A549 (cell line): ENCODE data around the gene TGFBR2. TPM values are rescaled to one million over a fixed set of nuclear protein-coding genes. Genes with fewer than 3 reads are reported as not detected.
A peak's percentile ranks its signal among the peaks of the same experiment; 100 is the strongest.

Experiments
- ATAC-seq, 2 experiments: fragments of 200-7000 bp in 1 of 2; fragments of >200 bp in 1 of 2; cut with Nextera tagmentation in 1 of 2; cut with Tn5 transposase in 1 of 2; 3 replicates each; pipeline versions ENCODE4 v1.8.0 to v1.9.1; 2018 to 2020; ENCODE audit warnings: mild to moderate bottlenecking in 1 of 2, moderate library complexity in 1 of 2
- CTCF ChIA-PET: fragments of 300-600 bp; sonication (Branson Sonifier 250); formaldehyde crosslinking; extraction: SDS; loops from one replicate; lab custom pipeline; 2021; ENCODE audit warnings: antibody characterized with exemption, inconsistent platforms; lab: Yijun Ruan, JAX
- POLR2A ChIA-PET: fragments of 350-600 bp; formaldehyde crosslinking; extraction: SDS; loops from one replicate; lab custom pipeline; 2021; ENCODE audit warnings: antibody characterized with exemption, inconsistent platforms; lab: Yijun Ruan, JAX
- DNase-seq, 2 experiments: peaks; one replicate each; pipeline versions ENCODE4 v3.0.0 to v3.0.0-alpha.2; 2011 to 2016; ENCODE audit warnings: low read depth in 1 of 2, low spot score in 1 of 2
- FAIRE-seq: peaks from 2 replicates; lab custom pipeline; 2011; peaks lifted over from hg19 to GRCh38; lab: Jason Lieb, UNC
- H3K27ac ChIP-seq, 2 experiments: fragments of >200 bp; sonication (Bioruptor Twin); formaldehyde crosslinking; 3 replicates each; pipeline ENCODE4 v1.5.1; 2016 to 2017
- H3K4me1 ChIP-seq: fragments of >200 bp; sonication (Bioruptor Twin); formaldehyde crosslinking; 3 replicates; pipeline ENCODE4 v1.6.1; 2016
- H3K4me2 ChIP-seq: fragments of >200 bp; sonication (Bioruptor Twin); formaldehyde crosslinking; 3 replicates; pipeline ENCODE4 v1.6.1; 2016
- H3K4me3 ChIP-seq: fragments of >200 bp; sonication (Bioruptor Twin); formaldehyde crosslinking; 3 replicates; pipeline ENCODE4 v1.5.1; 2016
- H3K9me3 ChIP-seq: fragments of >200 bp; sonication (Bioruptor Twin); formaldehyde crosslinking; 3 replicates; pipeline ENCODE4 v1.6.1; 2016
- ATOH8 ChIP-seq: fragments of 250-450 bp; sonication (Bioruptor Pico); IDR thresholded peaks from 2 replicates; pipeline ENCODE4 v1.5.0; 2020; ENCODE audit warnings: low read depth, mild to moderate bottlenecking, moderate library complexity
- CBX2 ChIP-seq: fragments of 200-600 bp; sonication (generic); IDR thresholded peaks from 2 replicates; pipeline ENCODE4 v1.6.1; 2016; ENCODE audit warnings: low read depth, mild to moderate bottlenecking, borderline replicate concordance
- CEBPB ChIP-seq, 2 experiments: fragments of >200 bp in 1 of 2; sonication (Bioruptor Twin) in 1 of 2; formaldehyde crosslinking in 1 of 2; IDR thresholded peaks; 2 replicates each; pipeline ENCODE4 v1.6.1; 2012 to 2016
- CHD2 ChIP-seq: fragments of 150-350 bp; IDR thresholded peaks from 2 replicates; pipeline ENCODE4 v1.6.1; 2014; ENCODE audit warnings: low read length; ENCODE audit not compliant: partially characterized antibody
- EHF ChIP-seq: fragments of 250-450 bp; sonication (Bioruptor Pico); IDR thresholded peaks from 2 replicates; pipeline ENCODE4 v1.5.0; 2020; ENCODE audit warnings: mild to moderate bottlenecking
- EHMT2 ChIP-seq: fragments of 200-600 bp; sonication (generic); IDR thresholded peaks from 2 replicates; pipeline ENCODE4 v1.6.1; 2016; ENCODE audit warnings: antibody characterized with exemption, low read depth, mild to moderate bottlenecking, moderate library complexity
- ELK1 ChIP-seq: fragments of 150-350 bp; IDR thresholded peaks from 2 replicates; pipeline ENCODE4 v1.6.1; 2014; ENCODE audit warnings: low read depth, mild to moderate bottlenecking, low read length
- ESRRA ChIP-seq: fragments of 150-350 bp; IDR thresholded peaks from 2 replicates; pipeline ENCODE4 v1.6.1; 2014; ENCODE audit warnings: mild to moderate bottlenecking, low read length, borderline replicate concordance
- FOXS1 ChIP-seq: fragments of 250-450 bp; sonication (Bioruptor Pico); IDR thresholded peaks from 2 replicates; pipeline ENCODE4 v1.5.0; 2020; ENCODE audit warnings: mild to moderate bottlenecking, moderate library complexity
- HMGXB4 ChIP-seq: fragments of 250-450 bp; sonication (Bioruptor Pico); IDR thresholded peaks from 2 replicates; pipeline ENCODE4 v1.5.0; 2021; ENCODE audit warnings: mild to moderate bottlenecking, moderate library complexity, borderline replicate concordance
- HOXA7 ChIP-seq: fragments of 250-450 bp; sonication (Bioruptor Pico); IDR thresholded peaks from 2 replicates; pipeline ENCODE4 v1.5.0; 2020; ENCODE audit warnings: mild to moderate bottlenecking, moderate library complexity
- HOXB5 ChIP-seq: fragments of 250-450 bp; sonication (Bioruptor Pico); IDR thresholded peaks from 2 replicates; pipeline ENCODE4 v1.5.0; 2020; ENCODE audit warnings: mild to moderate bottlenecking, moderate library complexity
- KDM1A ChIP-seq: fragments of 200-600 bp; sonication (generic); IDR thresholded peaks from 2 replicates; pipeline ENCODE4 v1.6.1; 2016; ENCODE audit warnings: low read depth, mild to moderate bottlenecking
- KDM5A ChIP-seq: fragments of 200-600 bp; sonication (generic); IDR thresholded peaks from 2 replicates; pipeline ENCODE4 v1.6.1; 2016; ENCODE audit warnings: antibody characterized with exemption, mild to moderate bottlenecking
- MAX ChIP-seq: IDR thresholded peaks from 2 replicates; pipeline ENCODE4 v1.6.1; 2012
- PHF8 ChIP-seq: fragments of 200-600 bp; sonication (generic); IDR thresholded peaks from 2 replicates; pipeline ENCODE4 v1.6.1; 2016; ENCODE audit warnings: low read depth, mild to moderate bottlenecking, antibody characterized with exemption, moderate library complexity, borderline replicate concordance
- RAD21 ChIP-seq, 2 experiments: fragments of >200 bp in 1 of 2; sonication (Bioruptor Twin) in 1 of 2; formaldehyde crosslinking in 1 of 2; IDR thresholded peaks in 1 of 2; conservative IDR thresholded peaks in 1 of 2; 2 replicates in 1 of 2; 3 replicates in 1 of 2; pipeline ENCODE4 v1.6.1; 2012 to 2018; ENCODE audit warnings: inconsistent platforms in 1 of 2
- RARB ChIP-seq: fragments of 250-450 bp; sonication (Bioruptor Pico); IDR thresholded peaks from 2 replicates; pipeline ENCODE4 v1.8.0; 2021; ENCODE audit warnings: mild to moderate bottlenecking, moderate library complexity
- SREBF2 ChIP-seq: fragments of 450-650 bp; IDR thresholded peaks from 2 replicates; pipeline ENCODE4 v1.6.1; 2014; ENCODE audit warnings: mild to moderate bottlenecking, moderate library complexity
- TP53 ChIP-seq: fragments of 250-450 bp; sonication (Bioruptor Pico); IDR thresholded peaks from 2 replicates; pipeline ENCODE4 v1.5.0; 2021; ENCODE audit warnings: mild to moderate bottlenecking, moderate library complexity
- ZFP36 ChIP-seq: fragments of 450-650 bp; IDR thresholded peaks from 2 replicates; pipeline ENCODE4 v1.6.1; 2014; ENCODE audit warnings: borderline replicate concordance; ENCODE audit not compliant: partially characterized antibody
- ZNF302 ChIP-seq: fragments of 250-450 bp; sonication (Bioruptor Pico); IDR thresholded peaks from 2 replicates; pipeline ENCODE4 v1.9.0; 2021; ENCODE audit warnings: inconsistent platforms, mild to moderate bottlenecking, moderate library complexity
- WGBS: methylation state at CpG from one replicate; pipeline ENCODE4 v1.1.6; 2017; ENCODE audit errors: missing lambda C conversion rate; 5-methylcytosine and 5-hydroxymethylcytosine counted together
- polyA plus RNA-seq, 4 experiments: library from polyadenylated mRNA; depleted of rRNA in 3 of 4; stranded (reverse); fragments of >200 nt; fragmentation: RNase III in 1 of 4; extraction: RNeasy Plus Mini Kit Qiagen cat#74134 plus additional on column Dnase treatment in 1 of 4; gene quantifications; 2 replicates in 3 of 4; 3 replicates in 1 of 4; pipeline ENCODE4 v1.2.3, GENCODE V29; 2011 to 2017
- TF ChIP-seq, protein P1 (sequence below): IDR thresholded peaks from 2 replicates; pipeline ENCODE4 v1.6.1; 2012; ENCODE audit warnings: low read depth, borderline replicate concordance
- TF ChIP-seq, protein P2 (sequence below): fragments of >200 bp; sonication (Bioruptor Twin); formaldehyde crosslinking; IDR thresholded peaks from 3 replicates; pipeline ENCODE4 v1.5.1; 2016
- TF ChIP-seq, protein P3 (sequence below): IDR thresholded peaks from 2 replicates; pipeline ENCODE4 v1.6.1; 2012

The TGFBR2 gene
- polyA plus RNA-seq, 2 of the 4 experiments (the other 2 are of a cell fraction) = 48.5 to 97.4 TPM

DNA sequence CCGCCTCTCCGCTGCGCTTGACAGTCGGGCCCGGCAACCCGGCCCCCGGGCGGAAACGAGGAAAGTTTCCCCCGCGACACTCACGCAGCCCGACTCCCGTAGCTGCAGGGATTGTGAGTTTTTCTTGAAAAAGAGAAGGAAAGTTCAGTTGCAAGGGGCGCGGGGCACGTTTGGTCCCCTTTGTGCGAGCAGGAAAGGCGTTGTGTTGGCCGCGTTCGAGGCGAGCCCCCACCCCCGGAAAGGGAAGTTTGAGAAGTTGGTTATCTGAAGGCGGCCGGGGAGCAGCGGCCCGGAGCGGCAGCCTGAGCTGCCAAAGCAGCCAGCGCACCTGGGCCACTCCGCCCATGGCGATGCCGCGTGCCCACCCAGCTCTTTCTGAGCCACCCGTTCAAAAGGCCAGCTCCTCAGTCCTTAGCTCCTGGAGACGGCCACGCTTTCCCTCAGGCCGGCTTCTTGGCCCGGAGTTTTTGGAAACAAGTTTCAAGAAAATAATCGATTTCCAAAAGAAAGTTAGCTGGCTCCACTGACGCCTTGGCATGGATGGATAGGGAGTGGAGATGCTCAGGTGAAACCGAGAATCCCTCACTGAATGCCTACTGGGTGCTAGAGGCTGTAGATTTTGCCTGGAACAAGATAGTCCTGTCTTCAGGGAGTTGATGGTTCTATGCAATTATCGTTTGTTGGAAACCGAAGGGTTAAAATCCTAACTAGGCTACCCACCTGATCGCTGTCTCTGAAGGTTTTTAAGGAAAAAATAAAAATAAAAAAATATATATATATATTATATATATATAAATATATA lies 832 bp downstream of the TGFBR2 start:
- Histone ChIP-seq H3K9me3 (no peaks in the 10 kb centered on the region), H3K4me2 (peak overlapping the region; percentile 92), H3K27ac (peak overlapping the region; percentile 97 to 99), H3K4me1 (peaks cover 60% of the 10 kb centered on the region), H3K4me3 (peak overlapping the region; percentile 95)
- WGBS = 3% methylated on average over 42 of the region's 45 CpGs
- DNase-seq (peak in 1 of 2 experiments; percentile 60), FAIRE-seq (no peak), ATAC-seq (peak; percentile 21 to 39)
- TF ChIP-seq CHD2 (no peak), SREBF2 (no peak), FOXS1 (CRISPR knock-in tag) (no peak), RAD21 (conservative IDR thresholded peaks at IDR 0.05 in 1 of 2, IDR thresholded peaks at IDR 0.05 in 1 of 2) (0 out of 5 replicates have a peak, but pooled peaks of 1 of the 2 experiments have one; percentile 20), CBX2 (no peak), PHF8 (0 out of 2 replicates have a peak, but pooled peaks have one; percentile 14), EHMT2 (no peak), RARB (no peak), ZNF302 (no peak), CEBPB (IDR thresholded peaks at IDR 0.05) (no peak), KDM1A (no peak), TP53 (CRISPR knock-in tag) (no peak), MAX (peak; percentile 55), ZFP36 (no peak)
- TF ChIP-seq, protein P1, sequence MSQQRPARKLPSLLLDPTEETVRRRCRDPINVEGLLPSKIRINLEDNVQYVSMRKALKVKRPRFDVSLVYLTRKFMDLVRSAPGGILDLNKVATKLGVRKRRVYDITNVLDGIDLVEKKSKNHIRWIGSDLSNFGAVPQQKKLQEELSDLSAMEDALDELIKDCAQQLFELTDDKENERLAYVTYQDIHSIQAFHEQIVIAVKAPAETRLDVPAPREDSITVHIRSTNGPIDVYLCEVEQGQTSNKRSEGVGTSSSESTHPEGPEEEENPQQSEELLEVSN = 0 out of 2 replicates have a peak, but pooled peaks have one; percentile 8
- ChIA-PET POLR2A (interaction anchor here (1.0 kb wide), 2 partner anchors 22 to 82 kb away, joined by 3 to 4 read pairs; no protein-coding TSS in a partner anchor), CTCF (interaction anchor here (0.8 to 1.7 kb wide), 8 partner anchors 9 to 564 kb away, joined by 3 to 7 read pairs (median 4); no protein-coding TSS in a partner anchor)

DNA sequence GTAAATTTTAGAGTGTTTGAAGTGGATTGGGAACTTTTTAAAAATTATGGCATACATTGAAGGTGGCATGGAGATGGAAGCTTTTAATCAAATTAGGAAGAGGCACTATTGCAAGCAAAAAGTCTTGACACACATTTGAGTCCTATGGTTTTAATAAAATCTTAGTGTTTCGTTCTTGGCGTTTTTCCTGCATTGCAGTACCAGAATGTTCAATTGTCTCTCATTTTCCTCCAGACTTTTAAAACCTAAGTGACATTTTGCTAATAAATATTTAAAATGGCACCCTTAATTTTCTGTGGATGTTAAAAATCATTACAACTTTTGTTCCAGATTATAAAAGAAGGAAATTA lies 2.2 kb downstream of the TGFBR2 start:
- 47% methylated on average over 2 of the region's 2 CpGs for WGBS
- H3K4me2 ChIP-seq = peak overlapping the region; percentile 92
- TF ChIP-seq PHF8 (no peak), ATOH8 (CRISPR knock-in tag) (no peak), EHF (CRISPR knock-in tag) (no peak), KDM5A (no peak), HMGXB4 (CRISPR knock-in tag) (no peak), HOXA7 (CRISPR knock-in tag) (no peak), ELK1 (no peak), ESRRA (no peak), EHMT2 (no peak), TP53 (CRISPR knock-in tag) (no peak), CHD2 (no peak), RAD21 (conservative IDR thresholded peaks at IDR 0.05 in 1 of 2, IDR thresholded peaks at IDR 0.05 in 1 of 2) (no peak), HOXB5 (no peak)
- TF ChIP-seq, protein P2, sequence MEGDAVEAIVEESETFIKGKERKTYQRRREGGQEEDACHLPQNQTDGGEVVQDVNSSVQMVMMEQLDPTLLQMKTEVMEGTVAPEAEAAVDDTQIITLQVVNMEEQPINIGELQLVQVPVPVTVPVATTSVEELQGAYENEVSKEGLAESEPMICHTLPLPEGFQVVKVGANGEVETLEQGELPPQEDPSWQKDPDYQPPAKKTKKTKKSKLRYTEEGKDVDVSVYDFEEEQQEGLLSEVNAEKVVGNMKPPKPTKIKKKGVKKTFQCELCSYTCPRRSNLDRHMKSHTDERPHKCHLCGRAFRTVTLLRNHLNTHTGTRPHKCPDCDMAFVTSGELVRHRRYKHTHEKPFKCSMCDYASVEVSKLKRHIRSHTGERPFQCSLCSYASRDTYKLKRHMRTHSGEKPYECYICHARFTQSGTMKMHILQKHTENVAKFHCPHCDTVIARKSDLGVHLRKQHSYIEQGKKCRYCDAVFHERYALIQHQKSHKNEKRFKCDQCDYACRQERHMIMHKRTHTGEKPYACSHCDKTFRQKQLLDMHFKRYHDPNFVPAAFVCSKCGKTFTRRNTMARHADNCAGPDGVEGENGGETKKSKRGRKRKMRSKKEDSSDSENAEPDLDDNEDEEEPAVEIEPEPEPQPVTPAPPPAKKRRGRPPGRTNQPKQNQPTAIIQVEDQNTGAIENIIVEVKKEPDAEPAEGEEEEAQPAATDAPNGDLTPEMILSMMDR = no peak
- TF ChIP-seq, protein P3, sequence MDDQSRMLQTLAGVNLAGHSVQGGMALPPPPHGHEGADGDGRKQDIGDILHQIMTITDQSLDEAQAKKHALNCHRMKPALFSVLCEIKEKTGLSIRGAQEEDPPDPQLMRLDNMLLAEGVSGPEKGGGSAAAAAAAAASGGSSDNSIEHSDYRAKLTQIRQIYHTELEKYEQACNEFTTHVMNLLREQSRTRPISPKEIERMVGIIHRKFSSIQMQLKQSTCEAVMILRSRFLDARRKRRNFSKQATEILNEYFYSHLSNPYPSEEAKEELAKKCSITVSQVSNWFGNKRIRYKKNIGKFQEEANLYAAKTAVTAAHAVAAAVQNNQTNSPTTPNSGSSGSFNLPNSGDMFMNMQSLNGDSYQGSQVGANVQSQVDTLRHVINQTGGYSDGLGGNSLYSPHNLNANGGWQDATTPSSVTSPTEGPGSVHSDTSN = no peak
- CTCF ChIA-PET = interaction anchor here (0.8 to 1.0 kb wide), 2 partner anchors 85 to 144 kb away, joined by 3 to 6 read pairs; no protein-coding TSS in a partner anchor
- no peaks in the 10 kb centered on the region for H3K9me3 ChIP-seq
- POLR2A ChIA-PET = no interaction called here
- H3K27ac ChIP-seq = peak overlapping the region; percentile 97 to 99
- H3K4me3 ChIP-seq = peak overlapping the region; percentile 95
- ATAC-seq (no peak), DNase-seq (no peak), FAIRE-seq (no peak)
- peaks cover 67% of the 10 kb centered on the region for H3K4me1 ChIP-seq
